ENCODE measurements around the gene PRR7.

DNA sequence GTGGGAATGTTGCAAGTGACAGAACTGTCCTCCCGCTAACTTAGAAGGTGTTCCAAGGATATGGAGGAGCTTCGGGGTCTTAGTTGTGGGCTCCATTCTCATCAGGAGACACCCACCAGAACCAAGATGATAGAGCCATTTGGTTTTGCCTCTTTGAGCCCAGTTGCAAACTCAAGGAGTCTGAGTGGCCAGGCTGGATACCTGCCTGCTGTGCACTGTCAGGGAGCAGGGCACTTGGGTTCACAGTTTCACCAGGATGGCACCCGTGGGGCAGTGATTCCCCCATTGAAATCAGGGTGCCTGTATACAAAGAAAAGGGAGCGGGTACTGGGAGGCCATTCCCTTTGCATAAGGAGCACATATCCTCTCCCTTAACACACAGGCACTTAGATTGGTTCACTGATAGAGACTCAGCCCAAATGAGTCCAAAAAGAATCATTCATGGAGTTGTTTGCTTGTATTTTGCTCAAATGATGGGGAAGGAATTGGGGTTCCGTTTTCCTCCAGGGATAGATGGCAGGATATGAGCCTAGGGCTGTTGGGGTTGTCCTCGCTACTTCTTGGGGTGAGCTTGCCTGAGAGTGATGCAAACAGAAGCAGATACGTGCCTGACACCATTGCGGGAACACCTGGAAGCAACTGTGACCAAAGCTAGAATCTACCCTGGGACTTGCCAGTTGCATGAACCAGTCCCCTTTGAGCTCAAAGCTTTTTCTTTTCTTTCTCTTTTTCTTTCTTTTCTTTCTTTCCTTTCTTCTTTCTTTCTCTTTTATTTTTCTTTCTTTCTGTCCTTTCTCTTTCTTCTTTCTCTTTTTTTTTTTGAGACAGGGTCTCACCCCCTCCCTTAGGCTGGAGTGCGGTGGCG lies 1.3 kb upstream of the PRR7 start:
- TF ChIP-seq EGR1 (IDR thresholded peaks at IDR 0.05), result no peak
- TF ChIP-seq, protein P1, sequence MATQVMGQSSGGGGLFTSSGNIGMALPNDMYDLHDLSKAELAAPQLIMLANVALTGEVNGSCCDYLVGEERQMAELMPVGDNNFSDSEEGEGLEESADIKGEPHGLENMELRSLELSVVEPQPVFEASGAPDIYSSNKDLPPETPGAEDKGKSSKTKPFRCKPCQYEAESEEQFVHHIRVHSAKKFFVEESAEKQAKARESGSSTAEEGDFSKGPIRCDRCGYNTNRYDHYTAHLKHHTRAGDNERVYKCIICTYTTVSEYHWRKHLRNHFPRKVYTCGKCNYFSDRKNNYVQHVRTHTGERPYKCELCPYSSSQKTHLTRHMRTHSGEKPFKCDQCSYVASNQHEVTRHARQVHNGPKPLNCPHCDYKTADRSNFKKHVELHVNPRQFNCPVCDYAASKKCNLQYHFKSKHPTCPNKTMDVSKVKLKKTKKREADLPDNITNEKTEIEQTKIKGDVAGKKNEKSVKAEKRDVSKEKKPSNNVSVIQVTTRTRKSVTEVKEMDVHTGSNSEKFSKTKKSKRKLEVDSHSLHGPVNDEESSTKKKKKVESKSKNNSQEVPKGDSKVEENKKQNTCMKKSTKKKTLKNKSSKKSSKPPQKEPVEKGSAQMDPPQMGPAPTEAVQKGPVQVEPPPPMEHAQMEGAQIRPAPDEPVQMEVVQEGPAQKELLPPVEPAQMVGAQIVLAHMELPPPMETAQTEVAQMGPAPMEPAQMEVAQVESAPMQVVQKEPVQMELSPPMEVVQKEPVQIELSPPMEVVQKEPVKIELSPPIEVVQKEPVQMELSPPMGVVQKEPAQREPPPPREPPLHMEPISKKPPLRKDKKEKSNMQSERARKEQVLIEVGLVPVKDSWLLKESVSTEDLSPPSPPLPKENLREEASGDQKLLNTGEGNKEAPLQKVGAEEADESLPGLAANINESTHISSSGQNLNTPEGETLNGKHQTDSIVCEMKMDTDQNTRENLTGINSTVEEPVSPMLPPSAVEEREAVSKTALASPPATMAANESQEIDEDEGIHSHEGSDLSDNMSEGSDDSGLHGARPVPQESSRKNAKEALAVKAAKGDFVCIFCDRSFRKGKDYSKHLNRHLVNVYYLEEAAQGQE (IDR thresholded peaks at IDR 0.05; ENCODE audit: low read depth), result no peak

Measured in Ishikawa (cell line).